K562 (cell line): Measurements from ENCODE around the gene DLGAP1. TPM values are rescaled to one million over a fixed set of nuclear protein-coding genes. Genes with fewer than 3 reads are reported as not detected.

Experiments used
- ATAC-seq: fragments of 200-7000 bp; cut with Tn5 transposase; 3 replicates; pipeline ENCODE4 v1.9.1; 2020; ENCODE audit warnings: moderate library complexity
- BruUV-seq: library from RNA; stranded (reverse); fragments of 400-500 nt; replicated peaks from 2 replicates; lab custom pipeline; 2021; lab: Mats Ljungman, UMichigan
- CTCF ChIA-PET: fragments of 300-600 bp; formaldehyde crosslinking; extraction: SDS; loops from one replicate; lab custom pipeline; 2021; ENCODE audit warnings: low intra/inter-chr PET ratio; lab: Yijun Ruan, JAX
- POLR2A ChIA-PET: fragments of 300-600, 350-650 bp; sonication (Branson Sonifier 250); formaldehyde crosslinking; extraction: SDS; loops from one replicate; lab custom pipeline; 2021; ENCODE audit warnings: antibody characterized with exemption, inconsistent platforms; lab: Yijun Ruan, JAX
- DNase-seq, 4 experiments: peaks; one replicate each; pipeline versions ENCODE4 v3.0.0 to v3.0.0-alpha.2; 2011 to 2018; ENCODE audit warnings: low spot score in 3 of 4, mixed read lengths in 3 of 4; ENCODE audit errors: extremely low read depth in 1 of 4
- FAIRE-seq: peaks from 2 replicates; lab custom pipeline; 2011; peaks lifted over from hg19 to GRCh38; lab: Jason Lieb, UNC
- H2AFZ ChIP-seq: 2 replicates; pipeline ENCODE4 v1.6.0; 2011; ENCODE audit warnings: low read depth, low read length, control low read depth, inconsistent platforms
- H3K27ac ChIP-seq: fragments of 200-600 bp; 3 replicates; pipeline ENCODE4 v1.8.0; 2011; ENCODE audit warnings: low read depth, mild to moderate bottlenecking, control low read depth, inconsistent platforms, low read length, moderate library complexity, mixed read lengths; ENCODE audit errors: extremely low read depth
- H3K27me3 ChIP-seq, 2 experiments: fragments of 300-600 bp in 1 of 2; 2 replicates in 1 of 2; 3 replicates in 1 of 2; pipeline versions ENCODE4 v1.6.0 to v1.8.0; 2011; ENCODE audit warnings: inconsistent platforms in 2 of 2, low read length in 2 of 2, mild to moderate bottlenecking in 1 of 2, mixed read lengths in 1 of 2, moderate library complexity in 1 of 2; ENCODE audit not compliant: control insufficient read depth in 2 of 2, insufficient read depth in 2 of 2
- H3K36me3 ChIP-seq: fragments of 300-600 bp; 3 replicates; pipeline ENCODE4 v1.8.0; 2011; ENCODE audit warnings: mild to moderate bottlenecking, low read length, inconsistent platforms; ENCODE audit not compliant: control insufficient read depth, insufficient read depth
- H3K4me1 ChIP-seq, 2 experiments: fragments of 200-600 bp in 1 of 2; replicated peaks in 1 of 2; 2 replicates in 1 of 2; 3 replicates in 1 of 2; pipeline versions ENCODE4 v1.5.1 to v1.8.0; 2011; ENCODE audit warnings: inconsistent platforms in 2 of 2, low read length in 2 of 2, mild to moderate bottlenecking in 1 of 2, mixed read lengths in 1 of 2, moderate library complexity in 1 of 2; ENCODE audit not compliant: control insufficient read depth in 2 of 2, insufficient read depth in 2 of 2
- H3K4me2 ChIP-seq: 2 replicates; pipeline ENCODE4 v1.6.1; 2011; ENCODE audit warnings: low read length, control low read depth, inconsistent platforms, mixed read lengths; ENCODE audit not compliant: insufficient read depth
- H3K4me3 ChIP-seq: fragments of 200-600 bp; sonication (generic), shearing (Covaris generic); 2 replicates; pipeline ENCODE4 v1.5.1; 2016; ENCODE audit warnings: control low read depth, inconsistent platforms
- H3K79me2 ChIP-seq: fragments of 200-600 bp; 3 replicates; pipeline ENCODE4 v1.8.0; 2011; ENCODE audit warnings: low read length, inconsistent platforms; ENCODE audit not compliant: control insufficient read depth, insufficient read depth
- H3K9ac ChIP-seq, 2 experiments: 2 replicates each; pipeline versions ENCODE4 v1.6.0 to v1.6.1; 2011; ENCODE audit warnings: low read depth in 2 of 2, low read length in 2 of 2, control low read depth in 1 of 2, inconsistent platforms in 1 of 2, mild to moderate bottlenecking in 1 of 2, mixed read lengths in 1 of 2; ENCODE audit not compliant: insufficient read depth in 1 of 2
- H3K9me1 ChIP-seq: one replicate; pipeline ENCODE4 v1.6.0; 2011; ENCODE audit warnings: inconsistent platforms, mild to moderate bottlenecking, low read length, moderate library complexity; ENCODE audit not compliant: control insufficient read depth, insufficient read depth
- H3K9me3 ChIP-seq: replicated peaks from 2 replicates; pipeline ENCODE4 v1.5.1; 2011; ENCODE audit warnings: low read depth, low read length, inconsistent platforms; ENCODE audit not compliant: control insufficient read depth, insufficient read depth
- H4K20me1 ChIP-seq: replicated peaks from 2 replicates; pipeline ENCODE4 v1.6.1; 2011; ENCODE audit warnings: low read length, inconsistent platforms, mixed read lengths; ENCODE audit not compliant: control insufficient read depth, insufficient read depth
- BRF1 ChIP-seq: IDR thresholded peaks from 3 replicates; pipeline ENCODE4 v1.6.1; 2011; ENCODE audit warnings: borderline replicate concordance, mild to moderate bottlenecking; ENCODE audit not compliant: insufficient read length; ENCODE audit errors: extremely low read depth
- CBFA2T2 ChIP-seq: fragments of 450-650 bp; conservative IDR thresholded peaks from 2 replicates; pipeline ENCODE4 v1.6.1; 2017; ENCODE audit warnings: mild to moderate bottlenecking
- CBX3 ChIP-seq, 2 experiments: IDR thresholded peaks; 1 replicate in 1 of 2; 2 replicates in 1 of 2; pipeline ENCODE4 v1.6.1; 2012; ENCODE audit warnings: inconsistent platforms in 2 of 2, low read length in 2 of 2, borderline replicate concordance in 1 of 2, control low read depth in 1 of 2
- HBP1 ChIP-seq: fragments of 450-650 bp; formaldehyde crosslinking; IDR thresholded peaks from 2 replicates; pipeline ENCODE4 v1.4.0; 2022; ENCODE audit warnings: missing genetic modification characterization
- MYBL2 ChIP-seq, 2 experiments: fragments of 450-650 bp in 1 of 2; sonication (generic) in 1 of 2; formaldehyde crosslinking in 1 of 2; IDR thresholded peaks; 2 replicates each; pipeline versions ENCODE4 v1.6.1 to v1.8.1; 2017 to 2022; ENCODE audit warnings: borderline replicate concordance in 1 of 2, inconsistent platforms in 1 of 2, low read depth in 1 of 2, mild to moderate bottlenecking in 1 of 2, missing genetic modification reagents in 1 of 2, moderate library complexity in 1 of 2
- RCOR1 ChIP-seq, 2 experiments: IDR thresholded peaks; 2 replicates each; pipeline ENCODE4 v1.6.1; 2012; ENCODE audit warnings: low read depth in 2 of 2, low read length in 2 of 2, borderline replicate concordance in 1 of 2, improper control_type of control experiment in 1 of 2
- RFX5 ChIP-seq: IDR thresholded peaks from 2 replicates; pipeline ENCODE4 v1.6.1; 2011; ENCODE audit warnings: low read depth, mild to moderate bottlenecking, improper control_type of control experiment, low read length
- RNF219 ChIP-seq: fragments of 250-450 bp; sonication (Bioruptor Pico); IDR thresholded peaks from 2 replicates; pipeline ENCODE4 v1.5.0; 2022; ENCODE audit warnings: mild to moderate bottlenecking
- ZNF79 ChIP-seq: fragments of 250-450 bp; sonication (Bioruptor Pico); IDR thresholded peaks from 2 replicates; pipeline ENCODE4 v1.4.0; 2020; ENCODE audit warnings: low read depth, mild to moderate bottlenecking, moderate library complexity
- WGBS: fragments of 100-300 bp; shearing (Covaris generic); methylation state at CpG from one replicate; pipeline ENCODE4 v1.1.6; 2016; ENCODE audit warnings: low coverage, mixed read lengths; ENCODE audit not compliant: insufficient coverage; ENCODE audit errors: missing lambda C conversion rate; 5-methylcytosine and 5-hydroxymethylcytosine counted together
- in situ Hi-C: fragments of 300-500 bp; cut with MboI; formaldehyde crosslinking; loops from 4 replicates; pipeline ENCODE4 v1.15.0; 2018; ENCODE audit warnings: inconsistent platforms, mixed read lengths
- intact Hi-C: fragments of 100-400 bp; cut with micrococcal nuclease; formaldehyde crosslinking; loops from 2 replicates; pipeline ENCODE4 v1.14.2; 2022
- polyA plus RNA-seq, 8 experiments: library from polyadenylated mRNA; depleted of rRNA in 4 of 8; stranded (reverse) in 5 of 8; unstranded in 3 of 8; fragments of >200 nt; fragmentation: Nextera tagmentation in 2 of 8; fragmentation: Illumina TruSeq in 1 of 8; extraction: Ambion mirVana in 2 of 8; extraction: Trizol in 1 of 8; gene quantifications; 2 replicates each; pipeline versions ENCODE4 v1.2.1 to v1.2.3, GENCODE V29; 2011 to 2014; ENCODE audit warnings: inconsistent platforms in 1 of 8, missing spikeins in 1 of 8
- total RNA-seq, 7 experiments: library from RNA; depleted of rRNA in 6 of 7; stranded (reverse); fragments of >200 nt in 6 of 7; fragmentation: Illumina TruSeq in 2 of 7; extraction: Trizol in 2 of 7; gene quantifications; 2 replicates each; pipeline versions ENCODE4 v1.2.1 to v1.2.3, GENCODE V29; 2011 to 2021; ENCODE audit warnings: low replicate concordance in 1 of 7
- TF ChIP-seq, protein P1 (sequence below): sonication (generic); formaldehyde crosslinking; IDR thresholded peaks from 2 replicates; pipeline ENCODE4 v1.8.1; 2023; ENCODE audit warnings: mild to moderate bottlenecking, missing genetic modification reagents
- TF ChIP-seq, protein P2 (sequence below): sonication (generic); formaldehyde crosslinking; IDR thresholded peaks from 2 replicates; pipeline ENCODE4 v1.9.0; 2022; ENCODE audit warnings: mild to moderate bottlenecking, missing genetic modification reagents

DLGAP1 gene
- total and polyA plus RNA-seq, 9 of the 15 experiments (the other 6 are each of a cell fraction or from before 2014, with no cell fraction given): 0.04 to 0.22 (median 0.08) TPM

- Histone ChIP-seq H4K20me1 (no peaks in the 10 kb centered on the region), H3K27me3 (no peaks in the 10 kb centered on the region), H2AFZ (no peak overlapping the region), H3K9ac (no peak overlapping the region), H3K4me1 (no peaks in the 10 kb centered on the region), H3K4me3 (no peak overlapping the region), H3K36me3 (no peaks in the 10 kb centered on the region), H3K27ac (no peak overlapping the region), H3K4me2 (no peak overlapping the region), H3K79me2 (no peaks in the 10 kb centered on the region), H3K9me1 (no peaks in the 10 kb centered on the region), H3K9me3 (no peaks in the 10 kb centered on the region)
- ATAC-seq (no peak), FAIRE-seq (no peak), DNase-seq (no peak)
- TF ChIP-seq RFX5 (no peak), RNF219 (CRISPR knock-in tag) (no peak), ZNF79 (no peak), CBX3 (IDR thresholded peaks at IDR 0.05; ENCODE audit: borderline replicate concordance in 1 of 2, low read length in 2 of 2) (no peak), MYBL2 (IDR thresholded peaks at IDR 0.05; ENCODE audit: low read depth) (no peak), MYBL2 (CRISPR knock-in tag; IDR thresholded peaks at IDR 0.05; ENCODE audit: borderline replicate concordance) (no peak), BRF1 (no peak), HBP1 (CRISPR knock-in tag) (no peak), CBFA2T2 (no peak), RCOR1 (IDR thresholded peaks at IDR 0.05; ENCODE audit: borderline replicate concordance in 1 of 2, low read depth in 2 of 2, low read length in 2 of 2) (no peak)
- TF ChIP-seq, protein P1, sequence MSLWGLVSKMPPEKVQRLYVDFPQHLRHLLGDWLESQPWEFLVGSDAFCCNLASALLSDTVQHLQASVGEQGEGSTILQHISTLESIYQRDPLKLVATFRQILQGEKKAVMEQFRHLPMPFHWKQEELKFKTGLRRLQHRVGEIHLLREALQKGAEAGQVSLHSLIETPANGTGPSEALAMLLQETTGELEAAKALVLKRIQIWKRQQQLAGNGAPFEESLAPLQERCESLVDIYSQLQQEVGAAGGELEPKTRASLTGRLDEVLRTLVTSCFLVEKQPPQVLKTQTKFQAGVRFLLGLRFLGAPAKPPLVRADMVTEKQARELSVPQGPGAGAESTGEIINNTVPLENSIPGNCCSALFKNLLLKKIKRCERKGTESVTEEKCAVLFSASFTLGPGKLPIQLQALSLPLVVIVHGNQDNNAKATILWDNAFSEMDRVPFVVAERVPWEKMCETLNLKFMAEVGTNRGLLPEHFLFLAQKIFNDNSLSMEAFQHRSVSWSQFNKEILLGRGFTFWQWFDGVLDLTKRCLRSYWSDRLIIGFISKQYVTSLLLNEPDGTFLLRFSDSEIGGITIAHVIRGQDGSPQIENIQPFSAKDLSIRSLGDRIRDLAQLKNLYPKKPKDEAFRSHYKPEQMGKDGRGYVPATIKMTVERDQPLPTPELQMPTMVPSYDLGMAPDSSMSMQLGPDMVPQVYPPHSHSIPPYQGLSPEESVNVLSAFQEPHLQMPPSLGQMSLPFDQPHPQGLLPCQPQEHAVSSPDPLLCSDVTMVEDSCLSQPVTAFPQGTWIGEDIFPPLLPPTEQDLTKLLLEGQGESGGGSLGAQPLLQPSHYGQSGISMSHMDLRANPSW: no peak
- TF ChIP-seq, protein P2, sequence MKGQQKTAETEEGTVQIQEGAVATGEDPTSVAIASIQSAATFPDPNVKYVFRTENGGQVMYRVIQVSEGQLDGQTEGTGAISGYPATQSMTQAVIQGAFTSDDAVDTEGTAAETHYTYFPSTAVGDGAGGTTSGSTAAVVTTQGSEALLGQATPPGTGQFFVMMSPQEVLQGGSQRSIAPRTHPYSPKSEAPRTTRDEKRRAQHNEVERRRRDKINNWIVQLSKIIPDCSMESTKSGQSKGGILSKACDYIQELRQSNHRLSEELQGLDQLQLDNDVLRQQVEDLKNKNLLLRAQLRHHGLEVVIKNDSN: no peak
- no TSS peak for BruUV-seq
- WGBS: 0% methylated on average over 1 of the region's 1 CpG
- ChIA-PET POLR2A (no interaction called here), CTCF (no interaction called here)
- in situ Hi-C loops (no loop called here), intact Hi-C loops (no loop called here)
Measured at GRCh38 chr18:4204438-4204720, 250.7 kb downstream of the DLGAP1 start.
